Glutamatergic neuron (in vitro differentiated cells): ENCODE data around the gene PLEKHM1. TPM values are rescaled to one million over a fixed set of nuclear protein-coding genes. Genes with fewer than 3 reads are reported as not detected.
"Not testable (repeated sequence)": the region's sequence is repeated elsewhere in the genome, so short reads cannot be mapped to it uniquely, and the experiment has no call there.

Experiments
- DNase-seq: peaks from one replicate; pipeline ENCODE4 v3.0.0; 2022
- H3K27ac Mint-ChIP-seq: one replicate; pipeline ENCODE4 v1.8.0; 2020; ENCODE audit warnings: mild to moderate bottlenecking, mixed read lengths, inconsistent platforms; ENCODE audit not compliant: unreplicated experiment
- H3K27me3 Mint-ChIP-seq: one replicate; pipeline ENCODE4 v1.8.0; 2020; ENCODE audit warnings: mild to moderate bottlenecking, moderate library complexity, mixed read lengths, inconsistent platforms; ENCODE audit not compliant: unreplicated experiment
- H3K36me3 Mint-ChIP-seq: one replicate; pipeline ENCODE4 v1.8.0; 2020; ENCODE audit warnings: mild to moderate bottlenecking, mixed read lengths, inconsistent platforms; ENCODE audit not compliant: unreplicated experiment
- H3K4me1 Mint-ChIP-seq: one replicate; pipeline ENCODE4 v1.8.0; 2020; ENCODE audit warnings: mild to moderate bottlenecking, low read depth, mixed read lengths, inconsistent platforms; ENCODE audit not compliant: unreplicated experiment
- H3K4me3 Mint-ChIP-seq: one replicate; pipeline ENCODE4 v1.8.0; 2020; ENCODE audit warnings: mild to moderate bottlenecking, mixed read lengths, inconsistent platforms; ENCODE audit not compliant: unreplicated experiment
- H3K9me3 Mint-ChIP-seq: one replicate; pipeline ENCODE4 v1.8.0; 2020; ENCODE audit warnings: mild to moderate bottlenecking, moderate library complexity, mixed read lengths, inconsistent platforms; ENCODE audit not compliant: unreplicated experiment
- long read RNA-seq: library from polyadenylated mRNA; unstranded; transcript quantifications from one replicate; pipeline ENCODE4 v2.0.0, GENCODE V29; 2020; ENCODE audit not compliant: unreplicated experiment
- total RNA-seq: library from RNA; stranded (reverse); fragmentation: NEBNext Ultra II Directional; extraction: Animal tissue kit (Norgen Biotek cat#: 25700); gene quantifications from one replicate; pipeline ENCODE4 v1.2.1, GENCODE V29; 2021; ENCODE audit not compliant: unreplicated experiment

Gene PLEKHM1
- 59.5 TPM for total RNA-seq
- long read RNA-seq, partial matches to known transcripts = 4 of 7 reads
- long read RNA-seq, other reads (novel, unspliced or antisense) = 2 of 7 reads

GRCh38 chr17:45490615-45491433, at the start of gene PLEKHM1:
Gene PLEKHM1 (minus strand): TSS chr17:45490721. CDS start chr17:45482484, 8,237 bp downstream.
- H3K27me3 Mint-ChIP-seq = not testable (repeated sequence)
- peak within 1 kb of the TSS; percentile 92 for H3K4me3 Mint-ChIP-seq

DNA sequence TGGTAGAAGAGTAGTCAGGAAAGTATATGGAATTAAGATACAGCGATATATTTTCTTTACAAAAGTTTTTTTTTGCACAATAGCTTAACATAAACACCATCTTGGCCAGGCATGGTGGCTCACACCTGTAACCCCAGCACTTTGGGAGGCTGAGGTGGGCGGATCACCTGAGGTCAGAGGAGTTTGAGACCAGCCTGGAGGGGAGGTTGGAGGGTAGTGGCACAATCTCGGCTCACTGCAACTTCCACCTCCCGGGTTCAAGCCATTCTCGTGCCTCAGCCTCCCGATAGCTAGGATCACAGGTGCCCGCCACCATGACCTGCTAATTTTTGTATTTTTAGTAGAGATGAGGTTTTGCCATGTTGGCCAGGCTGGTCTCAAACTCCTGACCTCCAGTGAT, 47.6 kb upstream of the PLEKHM1 start:
- H3K27ac Mint-ChIP-seq, H3K27me3 Mint-ChIP-seq, H3K4me3 Mint-ChIP-seq: not testable (repeated sequence)

More at GRCh38 chr17:45490615-45491433, at the start of gene PLEKHM1:
- not testable (repeated sequence) for H3K9me3 Mint-ChIP-seq, H3K36me3 Mint-ChIP-seq, H3K4me1 Mint-ChIP-seq
- H3K27ac Mint-ChIP-seq = peak within 1 kb of the TSS; percentile 96
- peak; percentile 90 for DNase-seq

GRCh38 chr17:45506072-45506471, 15.6 kb upstream of the PLEKHM1 start:
- H3K27ac Mint-ChIP-seq, H3K36me3 Mint-ChIP-seq, H3K9me3 Mint-ChIP-seq, DNase-seq, H3K27me3 Mint-ChIP-seq, H3K4me3 Mint-ChIP-seq, H3K4me1 Mint-ChIP-seq: not testable (repeated sequence)

More for the DNA sequence above, 47.6 kb upstream of the PLEKHM1 start:
- H3K36me3 Mint-ChIP-seq, H3K9me3 Mint-ChIP-seq, DNase-seq, H3K4me1 Mint-ChIP-seq: not testable (repeated sequence)

DNA sequence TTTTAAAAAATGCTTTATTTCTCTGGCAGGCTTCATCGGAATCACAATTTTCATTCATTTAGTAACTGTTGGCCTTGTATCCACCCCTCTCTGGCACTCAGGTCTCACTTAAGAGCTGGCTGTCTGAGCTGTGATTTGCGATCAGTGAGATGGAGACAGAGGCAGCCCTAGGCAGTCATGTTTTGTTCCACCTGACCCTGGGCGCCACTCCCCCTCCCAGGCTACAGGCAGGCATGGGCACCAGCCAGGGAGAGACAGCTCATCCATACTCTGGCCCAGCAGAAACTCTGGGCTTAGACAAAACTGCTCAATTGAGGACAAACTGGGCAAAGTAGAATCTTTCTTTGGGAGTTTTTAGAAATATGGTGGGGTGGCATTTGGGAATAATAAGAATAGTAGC, 14.7 kb upstream of the PLEKHM1 start:
- not testable (repeated sequence) for H3K36me3 Mint-ChIP-seq, DNase-seq, H3K9me3 Mint-ChIP-seq, H3K27me3 Mint-ChIP-seq, H3K4me3 Mint-ChIP-seq, H3K4me1 Mint-ChIP-seq, H3K27ac Mint-ChIP-seq

DNA sequence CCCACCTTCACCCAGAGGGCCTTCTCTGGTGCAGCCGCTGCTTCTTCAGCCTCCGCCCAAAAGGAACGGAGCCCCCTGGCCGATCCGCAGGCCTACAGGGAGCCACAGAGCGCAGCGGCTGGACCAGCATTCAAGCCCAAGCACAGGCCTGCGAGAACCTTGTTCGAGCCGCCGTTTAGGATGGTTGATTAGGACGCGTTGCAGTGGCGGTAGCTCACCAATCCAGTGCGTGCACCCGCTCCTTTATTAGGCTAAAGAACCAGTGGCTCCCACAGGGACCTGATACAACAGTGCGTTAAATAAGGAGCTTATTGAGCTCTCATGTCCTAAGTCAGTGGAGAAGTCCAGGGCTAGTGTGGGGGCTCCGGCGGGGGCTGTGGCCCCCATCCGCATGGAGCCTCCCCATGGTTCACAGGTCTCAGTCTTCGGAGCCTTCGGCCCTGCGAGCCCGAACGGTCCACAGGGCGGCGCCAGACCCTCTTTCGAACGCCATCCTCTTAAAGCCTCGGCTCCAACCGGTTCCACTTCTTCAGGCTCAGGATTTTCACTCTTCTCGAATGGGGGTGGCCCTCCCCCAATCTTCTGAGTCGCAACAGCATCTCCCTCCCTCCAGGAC, 10.7 kb upstream of the PLEKHM1 start:
- not testable (repeated sequence) for H3K4me3 Mint-ChIP-seq, DNase-seq, H3K27ac Mint-ChIP-seq, H3K9me3 Mint-ChIP-seq, H3K27me3 Mint-ChIP-seq, H3K4me1 Mint-ChIP-seq, H3K36me3 Mint-ChIP-seq

DNA sequence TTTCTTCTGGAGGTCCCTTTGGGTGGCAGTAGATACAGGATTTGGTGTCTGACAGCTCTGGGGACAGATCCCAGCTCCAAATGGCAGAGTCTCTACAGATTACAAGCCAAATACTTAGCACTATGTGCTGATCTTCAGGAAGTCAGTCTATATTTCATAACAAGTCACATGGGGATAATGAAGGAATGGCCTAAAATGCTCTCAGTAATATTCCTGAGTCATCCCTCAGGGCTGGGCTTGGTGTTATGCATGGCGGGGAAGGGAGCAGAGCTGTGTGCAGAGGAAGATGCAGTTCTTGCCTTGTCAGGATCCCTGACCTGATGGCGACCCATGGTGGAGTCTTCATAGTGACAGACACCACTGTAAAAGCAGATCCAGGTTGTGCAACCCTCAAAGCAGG, 10.0 kb upstream of the PLEKHM1 start:
- H3K27me3 Mint-ChIP-seq = not testable (repeated sequence)

GRCh38 chr17:45499208-45499607, 8.7 kb upstream of the PLEKHM1 start:
- not testable (repeated sequence) for H3K9me3 Mint-ChIP-seq, H3K27ac Mint-ChIP-seq, H3K36me3 Mint-ChIP-seq, H3K4me3 Mint-ChIP-seq, H3K4me1 Mint-ChIP-seq, DNase-seq, H3K27me3 Mint-ChIP-seq

More for the DNA sequence above, 10.0 kb upstream of the PLEKHM1 start:
- not testable (repeated sequence) for H3K36me3 Mint-ChIP-seq, H3K4me3 Mint-ChIP-seq, H3K27ac Mint-ChIP-seq, H3K9me3 Mint-ChIP-seq, DNase-seq, H3K4me1 Mint-ChIP-seq

GRCh38 chr17:45498377-45498776, 7.9 kb upstream of the PLEKHM1 start:
- not testable (repeated sequence) for H3K27ac Mint-ChIP-seq, DNase-seq

DNA sequence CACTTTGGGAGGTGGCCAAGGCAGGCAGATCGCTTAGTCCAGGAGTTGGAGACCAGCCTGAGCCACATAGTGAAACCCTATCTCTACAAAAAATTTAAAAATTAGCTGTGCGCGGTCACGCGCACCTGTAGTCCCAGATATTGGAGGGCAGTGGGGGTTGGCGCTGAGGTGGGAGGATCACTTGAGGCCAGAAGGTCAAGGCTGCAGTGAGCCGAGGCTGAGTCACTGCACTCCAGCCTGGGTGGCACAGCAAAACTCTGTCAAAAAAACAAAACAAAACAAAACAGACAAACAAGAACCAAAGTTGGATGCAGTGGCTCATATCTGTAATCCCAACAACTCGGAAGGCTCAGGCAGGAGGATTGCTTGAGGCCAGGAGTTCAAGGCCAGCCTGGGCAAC, 6.9 kb upstream of the PLEKHM1 start:
- not testable (repeated sequence) for H3K4me1 Mint-ChIP-seq, H3K36me3 Mint-ChIP-seq, H3K4me3 Mint-ChIP-seq, H3K27me3 Mint-ChIP-seq, DNase-seq, H3K9me3 Mint-ChIP-seq, H3K27ac Mint-ChIP-seq

More at GRCh38 chr17:45498377-45498776, 7.9 kb upstream of the PLEKHM1 start:
- H3K9me3 Mint-ChIP-seq, H3K4me1 Mint-ChIP-seq, H3K36me3 Mint-ChIP-seq, H3K27me3 Mint-ChIP-seq, H3K4me3 Mint-ChIP-seq: not testable (repeated sequence)

GRCh38 chr17:45496507-45496906, 6.0 kb upstream of the PLEKHM1 start:
- DNase-seq, H3K9me3 Mint-ChIP-seq, H3K36me3 Mint-ChIP-seq, H3K27me3 Mint-ChIP-seq, H3K4me1 Mint-ChIP-seq, H3K27ac Mint-ChIP-seq, H3K4me3 Mint-ChIP-seq: not testable (repeated sequence)

- not testable (repeated sequence) for H3K36me3 Mint-ChIP-seq, H3K4me3 Mint-ChIP-seq, H3K4me1 Mint-ChIP-seq, DNase-seq, H3K27me3 Mint-ChIP-seq, H3K27ac Mint-ChIP-seq, H3K9me3 Mint-ChIP-seq
These were observed 4.0 kb upstream of the PLEKHM1 start for GRCh38 chr17:45494556-45494955.

DNA sequence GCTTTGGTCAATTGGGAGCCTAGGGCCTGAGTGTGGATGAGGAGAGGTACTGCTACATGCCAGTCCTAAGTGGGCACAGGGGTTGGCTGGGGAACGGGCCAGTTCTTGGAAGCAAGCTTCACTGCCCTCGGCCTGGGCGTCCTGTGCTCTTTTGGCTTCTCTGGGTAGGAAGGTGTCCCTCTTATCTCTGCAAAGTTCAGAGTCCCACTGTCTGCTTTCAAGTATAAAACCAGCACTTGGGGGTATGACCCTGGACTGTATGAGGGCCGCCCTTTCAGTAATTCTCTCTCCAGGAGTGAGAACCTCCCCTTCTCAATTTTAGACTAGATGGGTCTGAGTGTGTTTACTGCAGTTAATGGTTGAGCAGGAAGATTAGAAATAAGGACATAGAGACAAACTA, 1.6 kb upstream of the PLEKHM1 start:
- not testable (repeated sequence) for DNase-seq, H3K27ac Mint-ChIP-seq, H3K27me3 Mint-ChIP-seq, H3K9me3 Mint-ChIP-seq, H3K4me1 Mint-ChIP-seq, H3K36me3 Mint-ChIP-seq, H3K4me3 Mint-ChIP-seq
